AG04450 (cell line): ENCODE measurements around the gene CD55. TPM values are rescaled to one million over a fixed set of nuclear protein-coding genes. Genes with fewer than 3 reads are reported as not detected.

Experiments
- CTCF ChIA-PET: fragments of 300-600, 350-600 bp; formaldehyde crosslinking; extraction: SDS; loops from one replicate; lab custom pipeline; 2022; ENCODE audit warnings: antibody characterized with exemption, inconsistent platforms; lab: Charles Lee
- POLR2A ChIA-PET: fragments of 350-600 bp; formaldehyde crosslinking; extraction: SDS; loops from one replicate; lab custom pipeline; 2021; ENCODE audit warnings: antibody characterized with exemption, inconsistent platforms; lab: Yijun Ruan, JAX
- DNase-seq: peaks from one replicate; pipeline ENCODE4 v3.0.0-alpha.2; 2011; ENCODE audit warnings: low read depth, low spot score
- H3K27ac ChIP-seq: one replicate; pipeline ENCODE4 v1.5.1; 2012; ENCODE audit warnings: low read depth, low read length, control low read depth
- H3K27me3 ChIP-seq: one replicate; pipeline ENCODE4 v1.6.0; 2012; ENCODE audit warnings: low read length; ENCODE audit not compliant: control insufficient read depth, insufficient read depth
- H3K4me3 ChIP-seq: 2 replicates; pipeline ENCODE4 v1.5.1; 2011; ENCODE audit warnings: mild to moderate bottlenecking, low read depth, low read length, control low read depth
- H3K9me3 ChIP-seq: 2 replicates; pipeline ENCODE4 v1.5.1; 2012; ENCODE audit warnings: low read length; ENCODE audit not compliant: control insufficient read depth, insufficient read depth
- CTCF ChIP-seq: IDR thresholded peaks from 2 replicates; pipeline ENCODE4 v1.5.1; 2011; ENCODE audit warnings: low read depth, low read length, control low read depth, inconsistent platforms
- polyA plus RNA-seq: library from polyadenylated mRNA; depleted of rRNA; stranded (reverse); fragments of >200 nt; gene quantifications from 2 replicates; pipeline ENCODE4 v1.2.3, GENCODE V29; 2011

The CD55 gene
- polyA plus RNA-seq, 1 experiment: 88.3 TPM

GRCh38 chr1:207286786-207287468, 34.6 kb upstream of the CD55 start:
- 0 out of 2 replicates have a peak, but pooled peaks cover 5% of the 10 kb centered on the region for H3K9me3 ChIP-seq
- no peak for DNase-seq
- H3K27me3 ChIP-seq: no peaks in the 10 kb centered on the region
- H3K27ac ChIP-seq: no peak overlapping the region
- ChIA-PET CTCF (interaction anchor here (1.0 kb wide), 1 partner anchor 119 kb away, joined by 3 read pairs; no protein-coding TSS in a partner anchor), POLR2A (no interaction called here)
- TF ChIP-seq CTCF: no peak
- H3K4me3 ChIP-seq: no peak overlapping the region

- TF ChIP-seq CTCF: no peak
- H3K9me3 ChIP-seq: 0 out of 2 replicates have a peak, but pooled peaks cover 5% of the 10 kb centered on the region
- POLR2A ChIA-PET: no interaction called here
- no peaks in the 10 kb centered on the region for H3K27me3 ChIP-seq
- CTCF ChIA-PET: no interaction called here
- H3K4me3 ChIP-seq: no peak overlapping the region
- H3K27ac ChIP-seq: no peak overlapping the region
- no peak for DNase-seq
Measured at GRCh38 chr1:207288315-207288714, 33.2 kb upstream of the CD55 start.

DNA sequence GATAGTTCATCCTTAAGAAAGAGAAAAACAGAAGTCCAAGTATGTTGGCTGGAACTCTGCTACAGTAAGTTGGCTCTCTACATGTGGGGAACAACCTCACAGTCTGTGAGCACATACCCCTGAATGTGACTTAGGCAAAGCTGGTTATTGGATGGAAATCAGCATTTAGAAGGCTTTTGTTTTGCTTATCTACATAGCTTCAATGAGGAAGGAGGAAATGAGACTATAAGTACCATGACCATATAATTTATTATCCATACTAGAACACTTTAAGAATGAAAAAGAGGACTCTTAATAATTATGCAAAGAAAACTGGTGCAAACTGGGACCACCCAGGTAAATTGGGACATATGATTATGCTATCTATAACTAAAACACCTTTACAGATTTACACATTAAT, 31.7 kb upstream of the CD55 start:
- 0 out of 2 replicates have a peak, but pooled peaks cover 5% of the 10 kb centered on the region for H3K9me3 ChIP-seq
- no peak for TF ChIP-seq CTCF
- ChIA-PET POLR2A (no interaction called here), CTCF (no interaction called here)
- H3K27ac ChIP-seq: no peak overlapping the region
- no peak overlapping the region for H3K4me3 ChIP-seq
- H3K27me3 ChIP-seq: no peaks in the 10 kb centered on the region
- no peak for DNase-seq

DNA sequence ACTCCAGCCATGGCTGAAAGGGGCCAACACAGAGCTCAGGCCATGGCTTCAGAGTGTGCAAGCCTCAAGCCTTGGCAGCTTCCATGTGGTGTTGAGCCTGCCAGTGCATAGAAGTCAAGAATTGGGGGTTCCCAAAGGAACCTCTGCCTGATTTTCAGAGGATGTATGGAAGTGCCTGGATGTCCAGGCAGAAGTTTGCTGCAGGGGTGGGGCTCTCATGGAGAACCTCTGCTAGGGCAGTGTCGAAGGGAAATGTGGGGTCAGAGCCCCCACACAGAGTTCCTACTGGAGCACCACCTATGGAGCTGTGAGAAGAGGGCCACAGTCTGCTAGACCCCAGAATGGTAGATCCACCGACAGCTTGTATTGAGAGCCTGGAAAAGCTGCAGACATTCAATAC, 29.8 kb upstream of the CD55 start:
- Histone ChIP-seq H3K27ac (no peak overlapping the region), H3K27me3 (no peaks in the 10 kb centered on the region), H3K4me3 (no peak overlapping the region), H3K9me3 (0 out of 2 replicates have a peak, but pooled peaks cover 5% of the 10 kb centered on the region)
- ChIA-PET POLR2A (no interaction called here), CTCF (no interaction called here)
- no peak for DNase-seq
- no peak for TF ChIP-seq CTCF

GRCh38 chr1:207298186-207298585, 23.3 kb upstream of the CD55 start:
- ChIA-PET POLR2A (no interaction called here), CTCF (interaction anchor here (0.9 kb wide), 1 partner anchor 218 kb away, joined by 4 read pairs; no protein-coding TSS in a partner anchor)
- no peak for DNase-seq
- Histone ChIP-seq H3K9me3 (no peaks in the 10 kb centered on the region), H3K27me3 (no peaks in the 10 kb centered on the region), H3K4me3 (no peak overlapping the region), H3K27ac (no peak overlapping the region)
- TF ChIP-seq CTCF: no peak
